ENCODE measurements around the gene TIGD2.

TIGD2 gene

GRCh38 chr4:89110986-89111832 lies at the start of gene TIGD2:
TSS of gene TIGD2 (plus strand) at chr4:89111533. CDS start at chr4:89112975, 1,442 bp downstream.
- peak; percentile 51 to 73 (median 61) for DNase-seq (ENCODE audit: low read depth in 2 of 3, low spot score in 2 of 3)

- no peak for DNase-seq (ENCODE audit: low read depth in 2 of 3, low spot score in 2 of 3)
Measured at GRCh38 chr4:89064848-89065247, 46.5 kb upstream of the TIGD2 start.

GRCh38 chr4:89067417-89067816 lies 43.9 kb upstream of the TIGD2 start:
- no peak for DNase-seq (ENCODE audit: low read depth in 2 of 3, low spot score in 2 of 3)

- no peak for DNase-seq (ENCODE audit: low read depth in 2 of 3, low spot score in 2 of 3)
Measured at GRCh38 chr4:89069481-89069880, 41.9 kb upstream of the TIGD2 start.

- DNase-seq (ENCODE audit: low read depth in 2 of 3, low spot score in 2 of 3), result no peak
Measured at GRCh38 chr4:89070041-89070440, 41.3 kb upstream of the TIGD2 start.

- no peak for DNase-seq (ENCODE audit: low read depth in 2 of 3, low spot score in 2 of 3)
Measured at GRCh38 chr4:89071311-89071710, 40.0 kb upstream of the TIGD2 start.

GRCh38 chr4:89072921-89073320 lies 38.4 kb upstream of the TIGD2 start:
- no peak for DNase-seq (ENCODE audit: low read depth in 2 of 3, low spot score in 2 of 3)

- no peak for DNase-seq (ENCODE audit: low read depth in 2 of 3, low spot score in 2 of 3)
Measured at GRCh38 chr4:89077761-89078160, 33.6 kb upstream of the TIGD2 start.

- no peak for DNase-seq (ENCODE audit: low read depth in 2 of 3, low spot score in 2 of 3)
Measured at GRCh38 chr4:89078300-89078699, 33.0 kb upstream of the TIGD2 start.

GRCh38 chr4:89099034-89099433 lies 12.3 kb upstream of the TIGD2 start:
- no peak for DNase-seq (ENCODE audit: low read depth in 2 of 3, low spot score in 2 of 3)

GRCh38 chr4:89099471-89099870 lies 11.9 kb upstream of the TIGD2 start:
- DNase-seq (ENCODE audit: low read depth in 2 of 3, low spot score in 2 of 3), result no peak

- no peak for DNase-seq (ENCODE audit: low read depth in 2 of 3, low spot score in 2 of 3)
Measured at GRCh38 chr4:89100853-89101252, 10.5 kb upstream of the TIGD2 start.

GRCh38 chr4:89101256-89102161 lies 9.8 kb upstream of the TIGD2 start:
- DNase-seq (ENCODE audit: low read depth in 2 of 3, low spot score in 2 of 3), result no peak

- no peak for DNase-seq (ENCODE audit: low read depth in 2 of 3, low spot score in 2 of 3)
Measured at GRCh38 chr4:89105726-89106125, 5.6 kb upstream of the TIGD2 start.

- DNase-seq (ENCODE audit: low read depth in 2 of 3, low spot score in 2 of 3), result no peak
Measured at GRCh38 chr4:89108091-89108490, 3.2 kb upstream of the TIGD2 start.

- DNase-seq (ENCODE audit: low read depth in 2 of 3, low spot score in 2 of 3), result no peak
Measured at GRCh38 chr4:89109841-89110540, 1.3 kb upstream of the TIGD2 start.

- no peak for DNase-seq (ENCODE audit: low read depth in 2 of 3, low spot score in 2 of 3)
Measured at GRCh38 chr4:89110541-89110985, 770 bp upstream of the TIGD2 start.

GRCh38 chr4:89111833-89112563 lies 665 bp downstream of the TIGD2 start:
- DNase-seq (ENCODE audit: low read depth in 2 of 3, low spot score in 2 of 3), result no peak

- DNase-seq (ENCODE audit: low read depth in 2 of 3, low spot score in 2 of 3), result no peak
Measured at GRCh38 chr4:89113415-89113814, 2.1 kb downstream of the TIGD2 start.

GRCh38 chr4:89114100-89114499 lies 2.8 kb downstream of the TIGD2 start:
- DNase-seq (ENCODE audit: low read depth in 2 of 3, low spot score in 2 of 3), result no peak

- no peak for DNase-seq (ENCODE audit: low read depth in 2 of 3, low spot score in 2 of 3)
Measured at GRCh38 chr4:89117115-89117514, 5.8 kb downstream of the TIGD2 start.
